Measurements from ENCODE around the gene ATG2A.

The ATG2A gene

DNA sequence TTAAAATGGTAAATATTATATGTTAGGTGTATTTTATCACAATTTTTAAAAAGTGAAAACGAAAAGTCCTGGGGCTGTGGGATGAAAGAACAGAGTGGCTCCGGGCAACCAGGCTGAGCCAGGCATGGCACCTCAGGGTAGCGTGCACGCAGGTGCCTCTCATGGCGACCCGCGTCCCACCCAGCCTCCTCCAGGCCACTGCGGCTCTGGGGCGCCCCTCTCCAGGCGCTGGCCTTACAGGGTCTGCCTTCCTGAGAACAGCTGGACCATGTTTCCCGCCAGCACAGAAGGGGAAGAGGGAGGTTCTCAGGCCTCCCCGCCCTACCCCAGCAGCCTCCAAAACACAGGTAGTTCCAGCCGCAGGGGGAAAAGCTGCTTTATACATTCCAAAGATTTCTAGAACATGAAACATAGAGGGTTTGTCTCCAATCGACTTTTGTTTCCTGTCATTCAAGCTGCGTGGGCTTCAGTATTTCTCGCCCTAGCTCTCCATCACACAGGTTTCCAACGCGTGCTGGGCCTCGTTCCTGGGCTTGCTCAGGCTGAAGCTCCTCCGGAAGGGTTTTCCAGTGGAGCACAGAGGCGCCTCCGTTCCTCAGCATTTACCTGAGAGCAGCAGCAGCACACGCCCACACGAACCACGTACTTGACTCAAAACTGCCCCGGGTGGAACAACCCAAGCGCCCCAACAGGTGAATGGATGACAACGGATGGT, 49.1 kb downstream of the ATG2A start:
- Mint-ChIP-seq H3K4me1 (ENCODE audit: low read depth) (peaks cover 72% of the 10 kb centered on the region), H3K36me3 (ENCODE audit: low read depth) (peaks cover 25% of the 10 kb centered on the region), H3K27ac (peak overlapping the region; percentile 84), H3K27me3 (ENCODE audit: low read depth) (no peaks in the 10 kb centered on the region), H3K4me3 (peak overlapping the region; percentile 57), H3K9me3 (no peaks in the 10 kb centered on the region)

DNA sequence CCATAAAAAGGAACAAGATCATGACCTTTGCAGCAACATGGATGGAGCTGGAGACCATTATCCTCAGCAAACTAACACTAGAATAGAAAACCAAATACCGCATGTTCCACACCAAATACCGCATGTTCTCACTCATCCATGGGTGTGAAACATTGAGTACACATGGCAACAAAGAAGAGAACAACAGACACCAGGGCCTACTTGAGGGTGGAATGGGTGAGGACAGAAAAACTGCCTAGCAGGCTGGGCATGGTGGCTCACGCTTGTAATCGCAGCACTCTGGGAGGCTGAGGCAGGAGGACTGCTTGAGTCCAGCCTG, 50.9 kb downstream of the ATG2A start:
- Mint-ChIP-seq H3K27me3 (ENCODE audit: low read depth) (no peaks in the 10 kb centered on the region), H3K9me3 (no peaks in the 10 kb centered on the region), H3K4me1 (ENCODE audit: low read depth) (peaks cover 71% of the 10 kb centered on the region), H3K4me3 (peak overlapping the region; percentile 46), H3K27ac (peak overlapping the region; percentile 89), H3K36me3 (ENCODE audit: low read depth) (peaks cover 20% of the 10 kb centered on the region)

DNA sequence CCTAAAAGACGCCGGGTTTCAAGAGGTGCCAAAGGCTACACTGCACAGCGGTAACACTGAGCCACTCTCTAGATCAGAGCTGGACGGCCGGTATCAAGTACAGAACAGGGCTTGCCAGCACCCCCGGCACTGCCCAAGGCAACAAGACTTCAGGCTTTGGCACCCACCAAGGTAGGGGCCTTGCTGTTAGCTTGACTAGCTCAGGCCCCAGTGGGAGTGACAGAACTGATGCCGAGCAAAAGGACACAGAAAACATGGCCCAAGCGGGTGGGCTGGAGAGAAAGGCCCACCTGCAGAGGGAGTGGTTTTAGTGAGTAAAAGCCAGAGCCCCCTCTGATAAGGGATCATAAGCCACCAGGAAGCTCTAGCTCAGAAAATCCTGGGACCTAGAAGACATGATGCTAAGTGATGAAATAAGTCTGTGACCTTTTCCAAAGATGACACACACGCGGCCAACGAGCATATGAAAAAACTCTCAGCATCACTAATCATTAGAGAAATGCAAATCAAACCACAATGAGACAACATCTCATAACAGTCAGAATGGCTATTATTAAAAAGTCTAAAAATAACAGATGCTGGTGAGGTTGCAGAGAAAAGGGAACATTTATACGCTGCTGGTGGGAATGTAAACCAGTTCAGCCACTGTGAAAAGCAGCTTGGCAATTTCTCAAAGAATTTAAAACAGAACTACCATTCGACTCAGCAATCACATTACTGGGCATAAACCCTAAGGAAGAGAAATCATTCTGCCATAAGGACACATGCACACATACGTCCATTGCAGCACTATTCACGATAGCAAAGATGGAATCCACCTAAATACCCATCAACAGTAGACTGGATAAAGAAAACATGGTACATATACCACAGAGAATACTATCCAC, 51.5 kb downstream of the ATG2A start:
- Mint-ChIP-seq H3K4me3 (peak overlapping the region; percentile 46), H3K4me1 (ENCODE audit: low read depth) (peaks cover 72% of the 10 kb centered on the region), H3K27me3 (ENCODE audit: low read depth) (no peaks in the 10 kb centered on the region), H3K36me3 (ENCODE audit: low read depth) (peaks cover 20% of the 10 kb centered on the region), H3K27ac (peak overlapping the region; percentile 89), H3K9me3 (no peaks in the 10 kb centered on the region)

DNA sequence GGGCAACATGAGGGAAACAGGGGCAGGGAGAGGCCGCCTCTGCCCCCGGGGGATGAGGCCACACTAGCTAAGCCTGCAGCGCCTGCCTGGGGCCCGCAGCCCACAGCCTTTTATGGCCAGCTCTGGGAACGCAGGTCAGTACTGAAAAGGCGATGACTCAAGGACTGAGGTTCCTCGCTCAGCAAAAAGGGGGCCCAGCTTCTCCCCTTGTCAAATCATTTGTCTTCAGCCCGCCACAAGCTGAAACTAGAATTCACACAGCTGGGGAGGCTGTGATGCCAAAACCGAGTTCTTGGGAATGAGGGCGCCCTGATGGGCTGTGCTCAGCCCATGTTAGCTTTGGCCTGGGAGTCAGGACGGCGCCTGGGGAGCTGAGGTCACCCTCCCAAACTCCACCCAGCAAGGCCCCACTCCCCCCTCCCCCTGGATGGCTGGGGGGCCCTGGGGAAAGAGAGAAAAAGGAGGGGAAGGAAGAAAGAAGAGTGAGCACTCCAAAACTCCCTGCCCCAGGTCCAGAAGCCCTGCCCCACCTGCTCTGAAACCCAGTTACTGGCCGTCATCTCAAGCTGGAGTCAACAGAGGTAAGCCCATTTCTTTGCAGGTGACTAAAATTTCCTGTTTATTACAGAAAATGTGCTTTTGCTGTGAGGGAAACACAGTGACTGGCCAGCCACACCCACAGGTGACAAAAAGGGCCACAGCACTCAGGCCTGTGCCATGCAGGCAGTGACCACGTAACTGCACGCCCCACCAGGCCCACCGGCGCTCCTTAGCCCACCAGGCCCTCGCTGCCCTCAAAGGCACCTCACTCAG, 52.3 kb downstream of the ATG2A start:
- Mint-ChIP-seq H3K4me3 (peak overlapping the region; percentile 58), H3K27me3 (ENCODE audit: low read depth) (no peaks in the 10 kb centered on the region), H3K27ac (peak overlapping the region; percentile 89), H3K4me1 (ENCODE audit: low read depth) (peaks cover 75% of the 10 kb centered on the region), H3K9me3 (no peaks in the 10 kb centered on the region), H3K36me3 (ENCODE audit: low read depth) (peaks cover 24% of the 10 kb centered on the region)

DNA sequence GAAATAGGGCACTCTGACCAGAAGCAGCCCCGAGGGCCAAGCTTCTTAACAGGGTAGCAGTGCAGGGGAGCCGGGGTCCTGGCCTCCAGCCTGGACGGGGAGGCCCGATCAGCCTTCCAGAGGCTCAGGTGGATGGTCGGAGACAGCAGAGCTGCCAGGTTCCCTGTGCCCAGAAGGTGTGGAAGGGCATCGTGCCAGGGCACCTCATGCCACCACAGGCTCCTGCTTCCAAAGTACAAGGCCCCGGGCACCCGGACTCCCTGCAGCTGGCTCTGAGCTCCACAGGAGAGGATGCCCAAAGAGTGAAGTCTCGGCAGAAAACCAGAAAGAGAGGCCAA, 52.9 kb downstream of the ATG2A start:
- Mint-ChIP-seq H3K4me1 (ENCODE audit: low read depth) (peaks cover 75% of the 10 kb centered on the region), H3K27ac (peak overlapping the region; percentile 89), H3K36me3 (ENCODE audit: low read depth) (peaks cover 27% of the 10 kb centered on the region), H3K27me3 (ENCODE audit: low read depth) (no peaks in the 10 kb centered on the region), H3K9me3 (no peaks in the 10 kb centered on the region), H3K4me3 (peak overlapping the region; percentile 31)

DNA sequence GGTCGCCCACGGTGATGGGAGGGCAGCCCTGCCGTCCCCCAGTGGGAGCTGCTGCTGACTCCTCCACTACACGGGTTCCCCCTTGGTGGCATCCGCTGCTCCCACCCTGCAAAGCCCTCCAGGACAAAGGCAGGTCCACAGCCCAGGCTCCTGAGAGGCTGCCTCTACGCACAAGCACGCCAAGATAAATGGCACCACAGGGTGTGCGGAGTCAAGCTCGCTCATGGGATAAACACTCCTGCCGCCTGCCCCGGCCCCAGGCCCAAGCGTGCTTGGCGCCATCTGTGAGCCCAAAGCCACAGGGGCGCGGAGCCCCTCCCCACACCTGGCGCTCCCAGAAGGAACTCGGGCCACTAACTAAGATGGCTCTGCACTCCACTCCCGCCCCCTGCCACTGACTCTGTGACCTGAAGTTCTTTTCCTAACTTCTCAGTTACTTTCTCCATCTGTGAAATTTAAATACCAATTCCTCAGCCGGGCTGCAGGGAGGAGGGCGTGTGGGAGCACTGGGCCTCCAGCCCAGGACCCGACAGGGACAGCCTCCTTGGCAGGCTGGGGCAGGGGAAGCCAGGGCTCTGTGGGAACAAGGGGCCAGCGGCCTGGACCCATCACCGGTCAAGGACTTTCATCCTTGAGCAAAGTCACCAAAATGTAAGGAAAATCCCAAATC, 53.5 kb downstream of the ATG2A start:
- Mint-ChIP-seq H3K36me3 (ENCODE audit: low read depth) (peaks cover 29% of the 10 kb centered on the region), H3K27ac (peak overlapping the region; percentile 89), H3K4me1 (ENCODE audit: low read depth) (peaks cover 75% of the 10 kb centered on the region), H3K9me3 (no peaks in the 10 kb centered on the region), H3K4me3 (no peak overlapping the region), H3K27me3 (ENCODE audit: low read depth) (no peaks in the 10 kb centered on the region)

DNA sequence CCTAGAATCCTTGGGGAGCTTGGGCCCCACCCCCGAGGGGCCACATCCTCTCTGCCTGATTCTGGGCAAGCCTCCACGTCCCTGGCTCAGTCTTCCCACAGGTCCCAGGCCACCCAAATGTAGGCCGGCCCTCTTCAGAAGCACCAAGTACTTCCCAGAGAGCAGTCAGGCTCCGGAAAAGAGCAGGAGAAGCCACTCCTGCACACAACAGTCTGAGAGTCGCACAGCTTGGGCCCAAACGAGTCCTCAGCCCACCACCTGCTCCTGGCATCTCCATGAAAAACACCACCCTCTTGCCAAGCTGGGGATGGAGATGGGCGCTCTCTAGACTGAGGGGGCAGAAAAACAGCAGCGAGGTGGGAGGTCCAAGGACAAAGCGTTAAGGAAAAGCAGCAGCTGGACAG, 54.0 kb downstream of the ATG2A start:
- H3K27me3 Mint-ChIP-seq (ENCODE audit: low read depth): no peaks in the 10 kb centered on the region
- H3K36me3 Mint-ChIP-seq (ENCODE audit: low read depth): peaks cover 25% of the 10 kb centered on the region
- peak overlapping the region; percentile 79 for H3K27ac Mint-ChIP-seq
- H3K9me3 Mint-ChIP-seq: no peaks in the 10 kb centered on the region
- H3K4me1 Mint-ChIP-seq (ENCODE audit: low read depth): peaks cover 71% of the 10 kb centered on the region
- peak overlapping the region; percentile 62 for H3K4me3 Mint-ChIP-seq

DNA sequence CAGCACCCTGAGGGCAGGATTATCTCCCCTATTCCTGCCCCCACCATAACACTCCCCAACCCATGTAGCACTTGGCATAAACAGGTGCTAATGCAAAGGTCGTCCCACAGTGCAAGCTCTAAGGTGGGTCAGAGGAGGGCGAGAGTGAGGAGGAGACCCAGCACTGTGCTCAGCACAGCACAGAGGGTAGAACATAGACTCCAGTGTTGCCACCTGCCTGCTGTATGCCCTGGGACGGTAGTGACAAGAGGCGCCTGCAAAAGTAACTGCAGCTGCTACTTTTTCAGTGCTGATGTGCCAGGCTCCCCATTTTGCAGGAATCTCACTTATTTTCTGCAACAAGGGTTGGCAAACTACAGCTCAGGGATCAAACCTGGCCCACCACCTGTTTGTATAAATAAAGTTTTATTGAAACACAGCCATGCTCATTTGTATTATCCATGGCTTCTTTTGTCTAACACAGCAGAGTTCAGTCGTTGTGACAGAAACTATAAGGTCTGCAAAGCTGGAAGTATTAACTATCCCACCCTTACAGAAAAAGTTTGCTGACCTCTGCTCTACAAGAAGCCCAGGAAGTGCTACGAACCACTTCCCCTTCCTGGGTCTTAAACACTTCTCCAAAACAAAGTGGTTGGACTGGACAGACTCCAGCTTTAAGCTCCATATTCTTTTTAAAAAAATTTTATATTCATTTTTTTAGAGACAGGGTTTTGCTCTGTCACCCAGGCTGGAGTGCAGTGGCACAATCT, 55.6 kb downstream of the ATG2A start:
- Mint-ChIP-seq H3K9me3 (no peaks in the 10 kb centered on the region), H3K27ac (peak overlapping the region; percentile 91), H3K4me1 (ENCODE audit: low read depth) (peaks cover 77% of the 10 kb centered on the region), H3K4me3 (peak overlapping the region; percentile 70), H3K36me3 (ENCODE audit: low read depth) (peaks cover 27% of the 10 kb centered on the region), H3K27me3 (ENCODE audit: low read depth) (no peaks in the 10 kb centered on the region)

DNA sequence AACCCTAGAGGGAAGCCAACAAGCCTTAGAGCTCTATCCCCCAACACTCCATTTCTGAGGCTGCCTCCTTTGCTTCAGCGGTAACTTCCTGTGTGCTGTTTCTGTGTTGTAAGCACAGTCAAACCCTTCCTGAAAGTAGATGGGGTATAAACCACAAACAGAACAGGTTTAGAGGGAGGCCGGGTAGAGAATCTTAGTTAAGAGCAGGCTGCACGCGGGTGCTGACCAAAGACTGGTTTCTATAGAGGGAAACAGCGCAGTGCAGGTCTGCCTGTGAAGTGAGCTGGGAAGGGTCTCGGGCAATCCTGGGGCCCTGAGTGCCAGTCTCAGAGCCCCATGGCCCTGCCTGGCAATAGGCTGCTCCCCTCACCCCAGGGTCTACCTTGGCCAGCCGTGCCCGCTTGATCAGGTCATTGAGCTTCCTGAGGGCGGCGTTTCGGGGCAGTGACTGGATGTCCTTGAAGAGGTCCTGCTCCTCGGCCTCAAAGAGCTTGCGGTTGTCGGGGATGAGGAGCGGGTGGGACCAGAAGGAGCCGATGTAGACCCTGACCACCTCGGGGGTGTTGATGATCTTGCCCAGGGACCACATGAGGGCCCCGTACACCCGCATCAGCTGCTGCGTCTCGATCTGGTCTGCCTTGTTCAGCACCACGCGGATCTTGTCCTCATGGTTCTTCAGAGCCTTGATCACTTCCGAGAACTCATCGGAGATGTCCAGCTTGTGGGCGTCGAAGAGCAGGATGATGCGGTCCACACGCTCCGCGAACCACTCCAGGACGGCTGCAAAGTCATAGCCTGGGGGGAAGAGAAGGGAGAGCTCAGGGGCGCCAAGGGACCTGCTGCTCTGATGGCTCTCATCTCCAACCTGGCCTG, 57.2 kb downstream of the ATG2A start:
- Mint-ChIP-seq H3K4me1 (ENCODE audit: low read depth) (peaks cover 77% of the 10 kb centered on the region), H3K36me3 (ENCODE audit: low read depth) (peaks cover 29% of the 10 kb centered on the region), H3K4me3 (peak overlapping the region; percentile 76), H3K9me3 (no peaks in the 10 kb centered on the region), H3K27ac (peak overlapping the region; percentile 88), H3K27me3 (ENCODE audit: low read depth) (no peaks in the 10 kb centered on the region)

DNA sequence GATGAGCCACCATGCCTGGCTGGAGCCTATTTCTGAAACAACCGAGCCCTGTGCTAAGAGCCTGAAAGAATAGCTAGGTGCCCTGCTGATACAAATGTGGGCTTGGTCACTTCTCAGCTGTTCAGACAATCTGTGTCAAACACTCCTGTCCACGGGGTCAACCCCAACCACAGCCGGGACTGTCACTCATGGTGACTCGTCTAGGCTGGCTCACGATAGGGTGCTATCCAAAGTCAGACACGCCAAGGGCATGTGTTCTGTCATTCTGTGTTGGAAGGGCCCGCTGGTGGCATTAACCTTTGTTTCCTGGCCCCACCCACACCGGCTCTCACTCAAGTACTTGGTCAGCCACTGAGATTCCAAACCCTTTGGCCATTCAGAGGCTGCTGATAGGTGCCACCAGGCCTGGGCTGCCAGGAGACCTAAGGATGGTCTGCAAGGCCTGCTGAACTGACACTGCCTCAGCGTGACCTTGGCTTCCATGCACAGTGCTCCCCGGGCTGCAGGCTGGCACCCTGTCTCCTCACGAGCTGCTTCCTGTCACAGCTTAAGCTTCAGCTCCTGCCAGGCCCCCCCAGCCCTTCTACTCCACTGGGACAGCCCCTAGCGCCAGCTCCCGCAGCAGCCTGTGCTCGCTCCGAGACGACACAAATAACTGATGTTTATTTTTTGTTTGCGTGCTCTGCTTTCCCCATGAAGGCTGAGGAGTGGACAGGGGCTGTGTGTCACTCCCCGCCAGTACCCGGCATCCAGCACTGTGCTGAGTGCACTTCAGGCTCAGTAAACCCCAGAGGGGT, 58.3 kb downstream of the ATG2A start:
- H3K27me3 Mint-ChIP-seq (ENCODE audit: low read depth): no peaks in the 10 kb centered on the region
- H3K27ac Mint-ChIP-seq: peak overlapping the region; percentile 88
- H3K4me3 Mint-ChIP-seq: peak overlapping the region; percentile 76
- no peaks in the 10 kb centered on the region for H3K9me3 Mint-ChIP-seq
- H3K36me3 Mint-ChIP-seq (ENCODE audit: low read depth): peaks cover 36% of the 10 kb centered on the region
- H3K4me1 Mint-ChIP-seq (ENCODE audit: low read depth): peaks cover 74% of the 10 kb centered on the region

DNA sequence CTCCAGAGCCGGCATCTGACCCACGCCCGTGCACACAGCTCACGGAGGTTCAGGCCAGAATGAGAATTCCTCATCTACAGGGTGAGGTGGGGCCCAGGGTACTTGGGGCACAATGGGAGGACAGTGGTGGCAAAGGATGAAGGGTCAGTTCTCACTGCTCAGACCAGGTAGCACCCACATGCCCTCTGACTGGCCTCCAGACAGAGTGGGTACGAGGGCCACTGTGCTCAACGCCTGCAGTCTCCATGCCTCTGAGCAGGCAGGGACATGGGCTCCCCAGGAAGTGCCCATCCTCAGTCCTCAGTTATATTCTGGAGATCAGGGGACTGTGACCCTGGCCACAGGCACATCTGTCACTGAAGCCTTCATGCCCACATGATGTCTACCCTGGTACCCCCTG, 59.5 kb downstream of the ATG2A start:
- Mint-ChIP-seq H3K4me1 (ENCODE audit: low read depth) (peaks cover 74% of the 10 kb centered on the region), H3K36me3 (ENCODE audit: low read depth) (peaks cover 39% of the 10 kb centered on the region), H3K27me3 (ENCODE audit: low read depth) (no peaks in the 10 kb centered on the region), H3K27ac (peak overlapping the region; percentile 59), H3K4me3 (peak overlapping the region; percentile 28), H3K9me3 (no peaks in the 10 kb centered on the region)

DNA sequence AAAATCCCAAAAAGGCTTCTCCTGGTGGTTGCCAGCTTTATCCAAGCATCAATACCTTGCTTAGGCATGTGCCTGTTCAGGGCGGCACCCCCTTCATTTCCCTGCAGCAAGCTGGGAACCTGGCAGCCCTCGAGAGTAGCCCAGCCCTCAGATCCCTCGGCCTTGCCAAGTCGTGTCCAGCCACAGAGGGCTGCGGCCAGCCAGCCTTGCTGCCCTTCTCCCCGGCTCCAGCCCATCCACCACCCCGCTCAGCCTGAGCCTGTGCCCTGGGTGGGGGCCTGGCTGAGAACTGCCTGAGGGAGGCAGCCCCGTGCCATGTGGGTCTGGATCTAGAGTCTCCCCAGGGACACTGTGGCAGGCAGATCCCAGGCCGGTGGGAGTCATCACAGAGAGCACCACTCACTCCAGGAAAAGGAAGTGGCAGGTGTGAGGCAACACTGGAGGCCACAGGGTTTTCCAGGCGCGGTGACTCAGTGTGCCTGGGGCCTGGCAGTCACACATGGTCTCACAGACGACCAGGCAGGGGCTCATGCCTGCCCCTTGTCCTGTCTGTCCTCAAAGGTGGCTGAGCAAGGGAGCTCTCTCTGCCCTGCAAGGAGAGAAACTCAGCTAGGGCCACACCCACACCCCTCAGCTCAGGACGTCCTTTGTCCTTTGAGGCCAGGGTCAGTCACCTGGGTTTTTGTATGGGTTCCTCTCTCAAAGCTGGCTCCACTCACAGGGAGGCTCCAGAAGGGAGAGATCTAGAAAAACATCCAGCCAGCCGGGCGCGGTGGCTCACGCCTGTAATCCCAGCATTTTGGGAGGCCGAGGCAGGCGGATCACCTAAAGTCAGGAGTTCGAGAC, 60.4 kb downstream of the ATG2A start:
- H3K27ac Mint-ChIP-seq: peak overlapping the region; percentile 74
- peak overlapping the region; percentile 37 for H3K4me3 Mint-ChIP-seq
- no peaks in the 10 kb centered on the region for H3K9me3 Mint-ChIP-seq
- no peaks in the 10 kb centered on the region for H3K27me3 Mint-ChIP-seq (ENCODE audit: low read depth)
- peaks cover 37% of the 10 kb centered on the region for H3K36me3 Mint-ChIP-seq (ENCODE audit: low read depth)
- peaks cover 77% of the 10 kb centered on the region for H3K4me1 Mint-ChIP-seq (ENCODE audit: low read depth)

All from T-helper 1 cell treated with Interleukin-12 subunit alpha and Interleukin-12 subunit beta and Interleukin-4 antibody, amounts not matched to agents 30 μg/mL and 1 μg/mL, for 36 hours (primary cell).